NCI-H345 treated with DMSO at 0.1 percent for 48 hours (cell line): ENCODE data around the gene REM2.

Source experiments
- DNase-seq: peaks from one replicate; lab custom pipeline; 2025; ENCODE audit not compliant: unreplicated experiment; lab: John Stamatoyannopoulos, UW

Gene REM2, protein sequence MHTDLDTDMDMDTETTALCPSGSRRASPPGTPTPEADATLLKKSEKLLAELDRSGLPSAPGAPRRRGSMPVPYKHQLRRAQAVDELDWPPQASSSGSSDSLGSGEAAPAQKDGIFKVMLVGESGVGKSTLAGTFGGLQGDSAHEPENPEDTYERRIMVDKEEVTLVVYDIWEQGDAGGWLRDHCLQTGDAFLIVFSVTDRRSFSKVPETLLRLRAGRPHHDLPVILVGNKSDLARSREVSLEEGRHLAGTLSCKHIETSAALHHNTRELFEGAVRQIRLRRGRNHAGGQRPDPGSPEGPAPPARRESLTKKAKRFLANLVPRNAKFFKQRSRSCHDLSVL

DNA sequence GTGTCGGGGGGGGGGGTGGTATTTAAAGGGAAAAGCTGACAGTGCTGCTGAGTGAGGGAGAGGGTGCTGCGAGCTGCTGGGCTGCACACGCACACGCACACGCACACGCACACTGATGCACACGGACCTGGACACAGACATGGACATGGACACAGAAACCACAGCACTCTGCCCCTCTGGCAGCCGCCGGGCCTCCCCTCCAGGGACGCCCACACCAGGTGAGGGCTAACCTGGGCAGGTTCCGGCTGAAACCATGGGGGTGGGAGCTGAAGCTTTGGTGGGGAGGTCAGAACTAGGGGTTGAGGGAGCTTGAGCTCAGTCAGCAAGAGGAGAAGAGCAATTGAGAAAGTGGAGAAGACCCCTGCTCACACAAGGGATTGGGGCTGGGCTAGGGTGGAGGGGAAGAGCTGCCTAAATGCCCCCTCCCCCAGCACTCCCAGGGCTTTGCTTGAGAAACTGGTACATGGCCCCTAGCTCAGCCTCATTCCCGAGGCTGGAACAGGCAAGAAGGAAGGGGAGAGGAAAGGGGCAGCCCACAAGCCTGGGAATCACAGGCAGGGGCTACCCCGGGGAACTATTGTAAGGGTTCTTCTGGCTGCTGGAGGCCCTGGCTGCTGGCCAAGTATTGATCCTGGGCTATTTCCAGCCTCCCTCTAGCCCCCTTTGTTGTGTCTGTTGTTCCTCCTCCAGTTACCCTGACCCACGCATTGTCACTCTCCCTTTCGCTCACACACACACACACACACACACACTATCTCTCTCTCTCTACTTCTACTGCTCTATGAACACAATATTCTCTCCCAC, at the start of gene REM2:
TSS of gene REM2 (plus strand) at position 50 of the 804 bp plus-strand sequence. CDS start at position 116, 66 bp downstream.
- peak; percentile 85 for DNase-seq

- DNase-seq = no peak
These were observed 47.5 kb upstream of the REM2 start for GRCh38 chr14:22835505-22835904.

- no peak for DNase-seq
These were observed 46.5 kb upstream of the REM2 start, which contains the start of gene MMP14 for GRCh38 chr14:22836301-22837113. TSS of gene MMP14 (plus strand) at chr14:22836585. CDS start at chr14:22836818, 233 bp downstream.

GRCh38 chr14:22837114-22837749, 45.8 kb upstream of the REM2 start:
- no peak for DNase-seq

- no peak for DNase-seq
These were observed 45.1 kb upstream of the REM2 start for GRCh38 chr14:22837750-22838538.

- DNase-seq = no peak
These were observed 44.4 kb upstream of the REM2 start for GRCh38 chr14:22838631-22839041.

DNA sequence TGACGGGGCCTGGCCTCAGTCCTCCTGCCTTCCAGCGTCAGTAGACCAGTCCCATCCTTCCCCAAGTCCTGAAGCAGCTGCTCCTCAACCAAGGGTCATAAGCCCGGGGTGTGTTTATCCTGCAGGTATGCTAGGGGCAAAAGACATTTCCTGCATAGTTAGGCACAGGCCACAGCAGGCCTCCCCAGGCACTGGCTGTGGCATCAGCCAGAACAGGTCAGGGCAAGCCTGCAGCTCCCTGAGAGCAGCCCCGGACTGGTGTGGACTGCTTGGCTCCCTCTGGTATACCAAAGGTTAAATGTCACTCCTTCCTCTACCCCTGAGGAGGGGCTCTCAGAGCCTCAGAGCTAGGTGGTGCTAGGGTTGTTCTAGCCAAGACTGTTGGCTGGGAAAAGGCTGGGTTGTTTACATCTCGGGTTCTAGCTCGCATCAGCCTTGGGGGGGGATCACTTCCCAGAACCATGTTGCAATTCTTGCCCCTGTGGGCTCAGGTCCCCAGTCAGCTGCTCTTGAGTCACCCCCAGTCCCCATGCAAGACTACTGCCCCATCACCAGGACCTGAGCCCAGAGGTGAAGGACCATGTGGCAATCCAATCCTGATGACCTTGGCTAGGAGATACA, 43.8 kb upstream of the REM2 start:
- DNase-seq = no peak

GRCh38 chr14:22841311-22841710, 41.7 kb upstream of the REM2 start:
- DNase-seq = no peak

GRCh38 chr14:22841769-22842168, 41.3 kb upstream of the REM2 start:
- DNase-seq = no peak

DNA sequence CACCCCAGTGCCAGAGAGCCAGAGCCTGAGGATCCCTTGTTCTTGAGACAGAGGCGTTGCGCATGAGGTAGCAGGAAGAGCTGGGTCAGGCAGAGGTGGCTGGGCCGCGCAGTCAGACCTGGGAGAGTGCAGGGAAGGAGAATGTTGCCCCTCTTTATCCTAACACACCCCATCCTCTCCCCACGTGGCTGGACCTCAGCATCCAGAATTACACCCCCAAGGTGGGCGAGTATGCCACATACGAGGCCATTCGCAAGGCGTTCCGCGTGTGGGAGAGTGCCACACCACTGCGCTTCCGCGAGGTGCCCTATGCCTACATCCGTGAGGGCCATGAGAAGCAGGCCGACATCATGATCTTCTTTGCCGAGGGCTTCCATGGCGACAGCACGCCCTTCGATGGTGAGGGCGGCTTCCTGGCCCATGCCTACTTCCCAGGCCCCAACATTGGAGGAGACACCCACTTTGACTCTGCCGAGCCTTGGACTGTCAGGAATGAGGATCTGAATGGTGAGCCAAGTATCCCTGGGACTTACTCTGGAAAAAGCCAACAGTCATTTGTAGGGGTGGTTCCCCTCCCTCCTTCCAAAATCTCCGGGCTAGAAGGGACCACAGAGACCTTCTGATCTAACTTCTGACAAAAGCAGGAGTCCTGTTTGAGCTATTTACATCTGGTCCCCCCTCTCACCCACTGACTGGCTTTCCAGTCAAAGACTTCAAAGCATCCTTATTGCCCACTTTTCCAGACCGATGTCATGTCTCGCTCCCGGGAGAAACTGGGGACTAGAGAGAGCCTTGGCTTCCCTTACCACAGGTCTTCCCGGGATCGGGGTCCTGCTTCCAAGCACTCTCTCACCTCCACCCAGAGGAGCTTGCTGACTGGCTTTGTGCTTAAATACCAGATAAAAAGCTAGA, 40.6 kb upstream of the REM2 start:
- no peak for DNase-seq

DNA sequence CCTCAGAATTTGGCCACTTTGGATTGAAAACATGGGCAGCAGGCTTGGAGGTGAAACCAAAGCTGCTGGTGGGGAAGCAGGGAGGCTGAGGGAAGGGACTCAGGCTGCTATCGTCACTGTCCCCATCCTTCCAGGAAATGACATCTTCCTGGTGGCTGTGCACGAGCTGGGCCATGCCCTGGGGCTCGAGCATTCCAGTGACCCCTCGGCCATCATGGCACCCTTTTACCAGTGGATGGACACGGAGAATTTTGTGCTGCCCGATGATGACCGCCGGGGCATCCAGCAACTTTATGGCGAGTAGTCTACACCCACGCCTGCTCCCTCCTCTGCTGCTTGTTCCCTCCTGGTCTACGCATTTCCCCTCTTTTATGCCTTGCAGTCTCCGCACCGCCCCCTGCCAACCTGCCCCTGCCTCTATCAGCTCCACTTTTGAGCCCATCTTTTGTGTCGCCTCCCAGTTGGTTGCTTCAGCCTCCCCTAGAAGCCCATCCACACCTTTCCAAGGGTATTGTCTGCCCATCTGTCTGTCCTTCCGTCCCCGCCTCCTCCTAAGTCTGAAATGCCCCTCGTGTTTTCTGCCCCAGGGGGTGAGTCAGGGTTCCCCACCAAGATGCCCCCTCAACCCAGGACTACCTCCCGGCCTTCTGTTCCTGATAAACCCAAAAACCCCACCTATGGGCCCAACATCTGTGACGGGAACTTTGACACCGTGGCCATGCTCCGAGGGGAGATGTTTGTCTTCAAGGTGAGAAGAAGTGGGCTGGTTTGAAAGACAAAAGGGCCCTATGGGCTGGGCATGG, 39.7 kb upstream of the REM2 start:
- DNase-seq = no peak

GRCh38 chr14:22844221-22845102, 38.6 kb upstream of the REM2 start:
- DNase-seq = no peak

- DNase-seq = no peak
These were observed 38.0 kb upstream of the REM2 start for GRCh38 chr14:22845103-22845394.

DNA sequence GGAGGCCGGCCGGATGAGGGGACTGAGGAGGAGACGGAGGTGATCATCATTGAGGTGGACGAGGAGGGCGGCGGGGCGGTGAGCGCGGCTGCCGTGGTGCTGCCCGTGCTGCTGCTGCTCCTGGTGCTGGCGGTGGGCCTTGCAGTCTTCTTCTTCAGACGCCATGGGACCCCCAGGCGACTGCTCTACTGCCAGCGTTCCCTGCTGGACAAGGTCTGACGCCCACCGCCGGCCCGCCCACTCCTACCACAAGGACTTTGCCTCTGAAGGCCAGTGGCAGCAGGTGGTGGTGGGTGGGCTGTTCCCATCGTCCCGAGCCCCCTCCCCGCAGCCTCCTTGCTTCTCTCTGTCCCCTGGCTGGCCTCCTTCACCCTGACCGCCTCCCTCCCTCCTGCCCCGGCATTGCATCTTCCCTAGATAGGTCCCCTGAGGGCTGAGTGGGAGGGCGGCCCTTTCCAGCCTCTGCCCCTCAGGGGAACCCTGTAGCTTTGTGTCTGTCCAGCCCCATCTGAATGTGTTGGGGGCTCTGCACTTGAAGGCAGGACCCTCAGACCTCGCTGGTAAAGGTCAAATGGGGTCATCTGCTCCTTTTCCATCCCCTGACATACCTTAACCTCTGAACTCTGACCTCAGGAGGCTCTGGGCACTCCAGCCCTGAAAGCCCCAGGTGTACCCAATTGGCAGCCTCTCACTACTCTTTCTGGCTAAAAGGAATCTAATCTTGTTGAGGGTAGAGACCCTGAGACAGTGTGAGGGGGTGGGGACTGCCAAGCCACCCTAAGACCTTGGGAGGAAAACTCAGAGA, 37.0 kb upstream of the REM2 start:
- DNase-seq = no peak

DNA sequence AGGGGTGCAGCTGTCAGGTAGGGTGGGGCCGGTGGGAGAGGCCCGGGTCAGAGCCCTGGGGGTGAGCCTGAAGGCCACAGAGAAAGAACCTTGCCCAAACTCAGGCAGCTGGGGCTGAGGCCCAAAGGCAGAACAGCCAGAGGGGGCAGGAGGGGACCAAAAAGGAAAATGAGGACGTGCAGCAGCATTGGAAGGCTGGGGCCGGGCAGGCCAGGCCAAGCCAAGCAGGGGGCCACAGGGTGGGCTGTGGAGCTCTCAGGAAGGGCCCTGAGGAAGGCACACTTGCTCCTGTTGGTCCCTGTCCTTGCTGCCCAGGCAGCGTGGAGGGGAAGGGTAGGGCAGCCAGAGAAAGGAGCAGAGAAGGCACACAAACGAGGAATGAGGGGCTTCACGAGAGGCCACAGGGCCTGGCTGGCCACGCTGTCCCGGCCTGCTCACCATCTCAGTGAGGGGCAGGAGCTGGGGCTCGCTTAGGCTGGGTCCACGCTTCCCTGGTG, 36.2 kb upstream of the REM2 start:
- DNase-seq = no peak
